Activated naive CD4-positive, alpha-beta T cell treated with anti-CD3 and anti-CD28 coated beads, Interleukin-2, amount 50 U/mL, for 72 hours (primary cell): Measurements from ENCODE around the gene RGS8. TPM values are rescaled to one million over a fixed set of nuclear protein-coding genes. Genes with fewer than 3 reads are reported as not detected.

Source experiments
- ATAC-seq, 2 donors: fragments of 150-1000 bp; cut with Tn5 transposase; 2 replicates each; pipeline ENCODE4 v1.10.0; 2021; ENCODE audit warnings: mild to moderate bottlenecking in 2 of 2, moderate library complexity in 2 of 2
- DNase-seq, 2 donors: peaks; one replicate each; pipeline ENCODE4 v3.0.0; 2021 to 2022; ENCODE audit warnings: low spot score in 2 of 2
- H3K27ac Mint-ChIP-seq, 2 donors: one replicate each; pipeline ENCODE4 v1.8.0; 2022; ENCODE audit warnings: mild to moderate bottlenecking in 2 of 2, mixed read lengths in 2 of 2
- H3K36me3 Mint-ChIP-seq, 2 donors: one replicate each; pipeline ENCODE4 v1.8.0; 2022; ENCODE audit warnings: mixed read lengths in 2 of 2
- H3K9me3 Mint-ChIP-seq, 2 donors: one replicate each; pipeline ENCODE4 v1.8.0; 2022; ENCODE audit warnings: mixed read lengths in 2 of 2
- total RNA-seq, 2 donors: library from RNA; stranded (reverse); gene quantifications; one replicate each; pipeline ENCODE4 v1.2.3, GENCODE V29; 2022

The RGS8 gene
- total RNA-seq, 2 donors from 2014 or later, result not detected

DNA sequence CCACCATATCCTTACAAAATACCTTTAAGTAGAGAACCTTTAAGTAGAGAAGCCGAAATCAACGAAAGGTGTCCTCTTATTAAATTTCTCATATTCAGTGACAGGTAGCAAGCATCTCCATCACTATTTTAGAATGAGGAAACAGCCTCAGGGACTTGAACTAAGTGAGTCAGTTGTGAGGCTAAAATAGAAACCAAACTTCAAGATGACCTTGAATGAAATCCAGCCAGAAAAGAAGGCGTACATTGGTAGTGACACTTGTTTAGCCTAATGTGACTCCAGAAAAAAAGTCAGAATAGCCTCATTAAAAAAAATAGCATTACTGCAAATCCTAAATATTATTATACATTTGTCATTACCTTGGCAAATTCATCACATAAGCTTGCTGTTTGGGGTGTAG, 20.1 kb downstream of the RGS8 start:
- DNase-seq (no peak), ATAC-seq (no peak)
- Mint-ChIP-seq H3K9me3 (no peaks in the 10 kb centered on the region), H3K36me3 (no peaks in the 10 kb centered on the region), H3K27ac (no peak overlapping the region)

DNA sequence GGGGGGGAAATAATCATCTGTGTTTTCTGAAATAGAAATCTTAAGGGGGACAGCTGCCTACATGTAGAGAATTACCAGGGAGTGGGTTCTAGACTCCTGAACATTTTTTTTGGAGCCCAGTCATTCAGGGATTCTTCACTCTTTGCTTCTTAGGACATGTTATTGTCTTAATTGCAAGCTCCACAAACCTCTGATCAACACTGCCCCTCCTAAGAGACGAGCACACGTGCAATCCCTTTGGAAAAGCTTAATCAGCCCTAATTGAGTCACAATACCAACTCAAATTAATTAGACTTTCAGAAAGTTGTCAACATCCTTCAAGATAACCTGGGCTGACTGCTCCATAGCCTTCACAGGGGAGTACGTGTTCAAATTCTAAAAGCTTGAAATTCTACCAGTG, 21.4 kb downstream of the RGS8 start:
- DNase-seq, result no peak
- Mint-ChIP-seq H3K27ac (no peak overlapping the region), H3K9me3 (no peaks in the 10 kb centered on the region), H3K36me3 (no peaks in the 10 kb centered on the region)
- no peak for ATAC-seq

DNA sequence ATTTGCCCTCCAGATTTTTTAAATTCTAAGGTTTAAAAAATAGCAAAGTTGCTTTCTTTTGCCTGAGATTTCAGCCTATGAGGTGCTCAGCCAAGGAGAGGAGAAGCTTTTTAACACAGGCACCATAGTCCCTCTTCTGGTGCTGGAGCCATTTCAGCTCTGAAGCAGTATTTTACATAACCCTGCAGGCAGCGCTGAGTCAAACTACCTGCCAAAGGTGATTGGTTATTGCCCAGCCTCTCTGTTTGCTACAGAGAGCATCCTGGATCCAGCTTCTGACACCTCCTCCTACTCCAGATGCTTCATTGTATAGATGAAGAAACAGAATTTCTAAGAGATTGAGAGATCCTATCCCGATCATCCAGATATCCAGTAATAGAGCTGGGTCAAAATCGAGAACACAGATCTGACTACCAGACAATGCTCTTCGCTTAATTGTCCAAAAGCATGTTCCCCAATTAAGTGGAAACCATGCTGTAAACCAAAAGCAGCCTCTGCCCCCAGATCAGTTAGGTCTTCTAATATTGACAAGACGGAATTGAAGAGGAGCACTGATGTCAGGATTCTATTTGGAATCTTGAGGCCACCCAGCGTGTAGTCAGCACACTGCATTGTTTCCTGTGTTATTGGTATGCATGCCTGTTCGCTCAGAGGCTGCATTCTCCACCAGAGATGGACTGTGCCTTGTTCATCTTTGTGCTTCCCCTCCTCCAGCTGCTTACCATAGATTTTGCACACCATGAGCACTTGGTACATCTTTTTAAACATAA, 22.1 kb downstream of the RGS8 start:
- no peak overlapping the region for H3K27ac Mint-ChIP-seq
- H3K9me3 Mint-ChIP-seq, result no peaks in the 10 kb centered on the region
- no peak for ATAC-seq
- H3K36me3 Mint-ChIP-seq, result no peaks in the 10 kb centered on the region
- no peak for DNase-seq

DNA sequence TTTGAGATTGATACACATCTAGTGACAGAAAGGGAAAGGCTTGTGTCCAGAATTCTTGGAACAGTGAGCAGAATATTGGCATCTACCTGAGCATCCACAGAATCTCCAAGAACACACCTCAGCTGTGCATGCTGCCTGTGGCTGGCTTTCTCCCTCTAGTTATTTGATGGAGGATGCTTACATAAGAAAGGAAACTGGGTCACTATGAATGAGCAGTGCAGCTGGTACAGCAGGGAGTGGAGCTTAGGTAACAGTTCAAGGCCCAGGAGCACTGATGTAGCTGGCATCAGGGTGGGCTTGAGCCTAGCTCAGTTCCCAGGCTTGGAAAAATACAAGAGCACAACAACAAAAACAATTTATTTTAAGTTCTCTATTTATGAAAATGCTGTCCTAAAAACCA, 26.3 kb downstream of the RGS8 start:
- H3K27ac Mint-ChIP-seq, result no peak overlapping the region
- no peaks in the 10 kb centered on the region for H3K36me3 Mint-ChIP-seq
- DNase-seq, result no peak
- no peaks in the 10 kb centered on the region for H3K9me3 Mint-ChIP-seq
- no peak for ATAC-seq

DNA sequence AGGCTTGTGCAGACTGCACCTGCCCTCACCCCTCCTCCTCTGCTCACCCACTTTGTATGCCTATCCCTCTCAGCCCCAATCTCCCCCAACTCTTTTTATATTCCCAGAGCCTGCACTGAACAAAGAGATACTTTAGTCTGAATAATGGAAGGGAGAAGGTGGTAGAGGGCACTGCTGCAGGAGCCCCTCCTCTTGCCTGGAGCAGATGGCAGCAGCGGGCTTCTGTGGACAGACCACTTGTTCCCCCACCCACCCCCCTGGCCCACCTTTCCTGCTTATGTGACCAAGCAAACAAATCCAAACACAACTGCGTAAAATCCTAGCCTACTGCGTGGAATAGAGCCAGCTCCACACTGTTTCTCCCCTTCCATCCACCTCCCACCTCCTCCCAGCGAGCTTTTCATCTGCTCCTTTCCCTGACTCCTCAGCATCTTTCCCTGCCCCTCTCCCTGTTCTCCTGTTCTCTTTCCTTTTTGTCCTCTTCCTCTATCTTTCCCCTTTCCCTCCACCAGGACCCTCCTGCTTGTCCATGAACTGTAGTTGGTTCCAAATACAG, 27.5 kb downstream of the RGS8 start:
- DNase-seq, result no peak
- no peaks in the 10 kb centered on the region for H3K36me3 Mint-ChIP-seq
- no peaks in the 10 kb centered on the region for H3K9me3 Mint-ChIP-seq
- ATAC-seq, result no peak
- no peak overlapping the region for H3K27ac Mint-ChIP-seq

DNA sequence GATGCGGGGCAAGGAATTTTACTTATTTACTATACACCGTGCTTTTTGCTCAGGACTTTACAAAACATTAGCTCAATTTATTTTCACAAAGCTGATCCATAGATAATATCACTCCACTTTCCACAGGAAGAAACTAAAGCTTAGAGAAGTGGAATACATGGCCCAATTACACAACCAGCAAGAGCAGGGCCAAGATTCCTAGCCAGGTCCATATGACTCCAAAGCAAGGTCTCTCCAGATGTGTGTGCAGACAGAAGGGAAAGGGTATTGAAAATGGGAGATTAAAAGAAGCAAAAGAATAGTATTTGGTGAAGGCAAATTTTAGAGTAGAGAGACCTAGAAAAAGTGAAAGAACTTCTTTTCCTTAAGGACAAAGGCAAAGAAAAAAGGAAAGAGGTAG, 30.4 kb downstream of the RGS8 start:
- Mint-ChIP-seq H3K36me3 (no peaks in the 10 kb centered on the region), H3K27ac (no peak overlapping the region), H3K9me3 (no peaks in the 10 kb centered on the region)
- DNase-seq, result no peak
- ATAC-seq, result no peak

DNA sequence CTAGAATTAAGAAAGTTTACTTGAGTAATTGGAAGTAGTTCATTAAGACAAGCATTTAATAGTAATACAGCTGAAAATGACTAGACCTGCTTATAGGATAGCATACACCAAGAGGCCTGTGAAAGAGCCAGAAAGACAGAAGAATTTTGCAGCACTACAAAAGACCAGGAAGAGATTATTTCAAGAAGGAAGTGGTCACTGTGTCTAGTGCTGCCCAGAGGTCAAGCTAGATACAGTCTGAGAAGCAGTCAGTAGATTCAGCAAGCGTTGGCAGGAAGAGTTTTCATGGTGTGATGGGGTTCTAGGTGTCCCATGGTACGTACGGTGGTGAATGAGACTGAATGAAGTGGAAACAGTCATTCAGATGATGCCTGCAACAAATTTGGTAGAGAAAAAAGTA, 31.5 kb downstream of the RGS8 start:
- H3K9me3 Mint-ChIP-seq, result no peaks in the 10 kb centered on the region
- H3K36me3 Mint-ChIP-seq, result no peaks in the 10 kb centered on the region
- no peak overlapping the region for H3K27ac Mint-ChIP-seq
- DNase-seq, result no peak
- ATAC-seq, result no peak

DNA sequence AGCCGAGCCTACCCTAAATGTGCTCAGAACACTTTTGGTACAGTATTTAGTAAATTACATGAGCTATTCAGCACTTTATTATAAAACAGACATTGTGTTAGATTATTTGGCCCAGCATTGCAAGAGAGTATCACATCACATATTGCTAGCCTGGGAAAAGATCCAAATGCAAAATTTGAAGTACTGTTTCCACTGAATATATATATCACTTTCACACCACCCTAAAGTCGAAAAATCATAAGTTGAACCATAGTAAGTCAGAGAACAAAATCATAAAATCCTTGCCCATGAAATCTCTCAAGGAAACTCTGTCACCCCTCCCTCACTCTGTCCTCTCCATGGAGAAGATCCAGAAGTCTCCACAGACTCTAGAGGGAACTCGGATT, 33.1 kb downstream of the RGS8 start:
- H3K27ac Mint-ChIP-seq, result no peak overlapping the region
- ATAC-seq (no peak), DNase-seq (no peak)
- no peaks in the 10 kb centered on the region for H3K36me3 Mint-ChIP-seq
- no peaks in the 10 kb centered on the region for H3K9me3 Mint-ChIP-seq

DNA sequence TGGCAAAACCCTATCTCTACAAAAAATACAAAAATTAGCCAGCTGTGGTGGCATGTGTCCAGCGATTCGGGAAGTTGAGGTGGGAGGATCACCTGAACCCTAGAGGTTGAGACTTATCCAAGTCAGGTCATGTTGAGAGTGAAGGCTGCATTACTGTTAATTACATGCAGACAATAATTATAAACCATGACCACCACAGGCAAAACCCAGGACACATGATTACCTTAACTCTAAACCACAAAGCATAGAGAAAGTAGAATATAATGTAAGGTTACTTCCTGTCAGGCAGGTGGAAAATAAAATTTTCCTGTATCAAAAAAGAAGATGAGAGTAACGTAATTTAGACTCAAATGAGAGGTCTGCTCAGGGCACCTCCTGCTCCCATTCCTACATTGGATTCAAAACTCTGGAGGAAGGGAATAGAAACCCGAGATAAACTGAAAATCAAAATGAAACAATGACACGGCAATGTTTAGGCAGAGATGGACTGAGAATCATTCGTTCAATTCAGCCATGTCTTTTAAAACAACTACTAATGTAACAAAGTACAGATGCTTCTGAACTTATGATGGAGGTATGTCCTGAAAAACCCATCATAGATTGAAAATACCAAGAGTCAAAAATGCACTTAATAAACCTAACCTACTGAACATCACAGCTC, 33.6 kb downstream of the RGS8 start:
- H3K36me3 Mint-ChIP-seq, result no peaks in the 10 kb centered on the region
- H3K9me3 Mint-ChIP-seq, result no peaks in the 10 kb centered on the region
- no peak for ATAC-seq
- H3K27ac Mint-ChIP-seq, result no peak overlapping the region
- no peak for DNase-seq

DNA sequence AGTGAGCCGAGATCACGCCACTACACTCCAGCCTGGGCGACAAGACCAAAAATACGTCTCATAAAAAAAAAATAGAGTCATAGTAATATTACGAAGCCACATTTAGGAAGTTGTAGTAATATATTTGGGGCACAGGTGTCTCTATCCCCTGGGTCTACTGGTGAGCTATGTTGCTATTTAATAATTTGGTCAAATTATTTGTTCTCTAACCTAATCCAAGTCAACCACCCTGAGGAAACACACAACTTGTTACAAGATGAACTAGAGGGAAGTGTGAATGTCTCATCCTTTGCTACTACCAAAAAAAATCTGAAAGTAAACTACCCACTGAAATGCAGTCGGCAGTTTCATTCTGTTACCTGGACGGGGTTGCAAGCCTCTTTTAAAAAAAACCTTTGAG, 35.3 kb downstream of the RGS8 start:
- DNase-seq (no peak), ATAC-seq (no peak)
- peaks cover 0 to under 1% of the 10 kb centered on the region in 2 donors for H3K36me3 Mint-ChIP-seq

DNA sequence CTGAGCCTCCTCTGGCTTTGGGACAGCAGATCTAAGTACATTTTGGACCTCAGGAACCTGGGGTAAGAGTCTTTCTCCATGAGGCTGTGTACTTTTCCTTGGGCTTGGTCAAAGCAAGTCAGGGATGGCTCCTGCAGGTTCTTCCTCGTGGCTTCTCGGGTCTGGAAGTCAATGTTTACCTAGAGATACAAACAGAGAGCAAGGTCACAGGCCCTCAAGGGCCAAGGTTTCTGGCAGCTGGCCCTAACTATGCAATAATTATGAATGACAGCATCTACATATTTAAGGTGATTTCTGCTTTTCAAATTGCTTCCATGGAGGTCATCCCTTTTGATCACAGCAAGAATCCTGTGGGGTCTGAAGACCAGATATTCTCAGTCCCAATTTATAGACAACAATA, 37.6 kb downstream of the RGS8 start:
- DNase-seq (no peak), ATAC-seq (no peak)
- Mint-ChIP-seq H3K27ac (no peak overlapping the region), H3K9me3 (peaks cover 0 to 13% of the 10 kb centered on the region in 2 donors), H3K36me3 (peaks cover 4 to 6% of the 10 kb centered on the region in 2 donors)

More for the DNA sequence above, 35.3 kb downstream of the RGS8 start:
- H3K9me3 Mint-ChIP-seq, result peaks cover 0 to 4% of the 10 kb centered on the region in 2 donors
- no peak overlapping the region for H3K27ac Mint-ChIP-seq

DNA sequence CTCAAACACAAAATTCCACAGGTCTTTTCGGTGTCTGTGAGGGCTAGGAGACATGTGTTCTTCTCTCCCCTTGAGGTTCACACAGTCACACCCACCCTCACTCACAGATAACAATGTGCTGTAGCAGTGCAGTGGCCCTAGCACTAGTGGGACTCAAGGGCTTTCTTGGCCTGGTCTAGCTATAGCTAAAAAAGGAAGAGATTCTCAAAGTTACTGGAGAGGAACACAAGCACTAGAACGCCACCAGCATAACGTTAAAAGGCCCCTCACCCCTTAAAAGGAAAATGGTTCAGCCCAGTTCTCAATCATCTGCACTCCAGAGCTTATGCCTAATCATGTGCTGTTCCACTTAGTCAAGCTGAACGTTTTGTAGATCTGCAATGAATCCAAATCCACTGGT, 39.5 kb downstream of the RGS8 start:
- no peak overlapping the region for H3K27ac Mint-ChIP-seq
- peaks cover 0 to 13% of the 10 kb centered on the region in 2 donors for H3K9me3 Mint-ChIP-seq
- ATAC-seq (no peak), DNase-seq (no peak)
- peaks cover 4 to 6% of the 10 kb centered on the region in 2 donors for H3K36me3 Mint-ChIP-seq

DNA sequence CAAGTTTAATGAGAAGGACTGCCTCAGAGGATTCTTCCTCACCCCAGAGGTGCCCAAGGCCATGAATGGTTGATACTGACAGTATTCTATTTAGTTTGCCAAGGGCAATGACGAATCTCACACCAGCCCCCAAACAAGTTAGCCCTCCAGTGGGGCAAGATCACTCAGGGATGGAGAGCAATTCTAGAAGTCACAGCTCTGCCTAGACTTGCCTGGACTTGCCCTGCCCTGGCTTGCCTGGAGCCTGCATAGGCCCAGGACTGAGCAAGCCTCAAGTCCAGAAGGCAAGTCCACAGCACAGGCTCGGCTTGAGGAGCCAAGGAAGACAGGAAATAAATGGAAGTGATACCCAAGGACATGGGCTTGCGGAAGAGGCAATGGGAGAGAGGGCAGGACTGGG, 40.7 kb downstream of the RGS8 start:
- ATAC-seq (no peak), DNase-seq (no peak)
- H3K9me3 Mint-ChIP-seq, result peaks cover 0 to 13% of the 10 kb centered on the region in 2 donors
- peaks cover 4 to 6% of the 10 kb centered on the region in 2 donors for H3K36me3 Mint-ChIP-seq
- peak overlapping the region in 1 of 2 donors; percentile 21 for H3K27ac Mint-ChIP-seq

DNA sequence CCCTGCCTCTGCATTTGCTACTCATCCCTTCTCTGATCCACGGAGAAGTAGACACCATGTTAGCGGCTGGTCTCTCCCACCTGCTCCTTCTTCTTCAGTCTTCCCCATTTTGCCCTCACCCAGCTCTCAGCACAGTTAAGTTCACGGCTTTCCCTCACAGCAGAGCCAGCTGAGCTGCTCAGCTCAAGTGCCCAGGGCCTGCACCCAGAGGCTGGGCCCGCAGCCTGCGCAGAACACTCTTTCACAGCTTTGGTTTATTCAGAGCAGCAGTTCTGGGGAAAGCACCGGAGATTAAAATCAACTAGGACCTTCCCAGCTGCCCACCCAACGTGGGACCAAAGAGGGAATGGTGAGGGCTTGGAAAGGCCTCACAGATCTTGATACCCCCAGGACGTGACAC, 41.9 kb downstream of the RGS8 start:
- ATAC-seq (no peak), DNase-seq (no peak)
- H3K36me3 Mint-ChIP-seq, result peaks cover 4 to 6% of the 10 kb centered on the region in 2 donors
- peak overlapping the region; percentile 2 to 90 for H3K27ac Mint-ChIP-seq
- peaks cover 0 to 13% of the 10 kb centered on the region in 2 donors for H3K9me3 Mint-ChIP-seq

DNA sequence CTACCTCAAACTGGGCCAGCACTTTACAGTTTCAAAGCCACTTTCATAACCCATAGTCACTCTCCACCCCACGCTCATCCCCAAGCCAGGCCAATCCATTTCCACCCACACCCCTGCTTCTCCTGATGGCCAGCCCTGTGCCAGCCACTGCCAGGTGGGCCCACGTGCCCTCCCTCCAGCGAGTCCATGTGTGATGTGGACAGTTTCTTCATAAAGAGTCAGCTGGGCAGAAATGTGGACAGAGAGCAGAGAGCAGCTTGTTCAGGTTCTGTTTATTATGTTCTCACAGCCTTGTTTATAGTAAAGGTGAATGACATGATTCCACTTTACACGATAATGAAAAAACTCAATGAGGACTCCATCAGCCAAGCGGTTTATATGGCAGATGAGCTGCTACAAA, 42.8 kb downstream of the RGS8 start:
- DNase-seq (no peak), ATAC-seq (no peak)
- peaks cover 4 to 6% of the 10 kb centered on the region in 2 donors for H3K36me3 Mint-ChIP-seq
- H3K27ac Mint-ChIP-seq, result no peak overlapping the region
- peaks cover 0 to 13% of the 10 kb centered on the region in 2 donors for H3K9me3 Mint-ChIP-seq

DNA sequence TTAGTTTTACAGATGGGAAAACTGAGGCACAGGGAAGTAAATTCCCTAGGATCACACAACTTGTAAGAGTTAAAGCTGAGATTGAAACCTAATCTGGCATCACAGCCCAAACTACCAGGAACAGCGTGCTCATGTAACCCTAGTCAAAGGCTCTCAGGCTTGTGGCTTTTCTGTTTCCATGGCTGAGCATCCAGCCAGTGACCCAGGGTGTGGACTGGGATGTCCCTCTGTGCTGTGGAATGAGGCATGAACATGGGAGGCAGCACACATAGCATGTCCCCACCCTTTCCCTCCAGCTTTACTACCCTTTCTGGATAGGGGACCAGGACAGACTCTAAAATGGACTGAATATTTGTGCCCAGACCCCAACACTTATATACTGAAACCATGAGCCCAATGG, 45.1 kb downstream of the RGS8 start:
- Mint-ChIP-seq H3K27ac (no peak overlapping the region), H3K9me3 (peaks cover 0 to 9% of the 10 kb centered on the region in 2 donors), H3K36me3 (peaks cover 4 to 6% of the 10 kb centered on the region in 2 donors)
- DNase-seq (no peak), ATAC-seq (no peak)

DNA sequence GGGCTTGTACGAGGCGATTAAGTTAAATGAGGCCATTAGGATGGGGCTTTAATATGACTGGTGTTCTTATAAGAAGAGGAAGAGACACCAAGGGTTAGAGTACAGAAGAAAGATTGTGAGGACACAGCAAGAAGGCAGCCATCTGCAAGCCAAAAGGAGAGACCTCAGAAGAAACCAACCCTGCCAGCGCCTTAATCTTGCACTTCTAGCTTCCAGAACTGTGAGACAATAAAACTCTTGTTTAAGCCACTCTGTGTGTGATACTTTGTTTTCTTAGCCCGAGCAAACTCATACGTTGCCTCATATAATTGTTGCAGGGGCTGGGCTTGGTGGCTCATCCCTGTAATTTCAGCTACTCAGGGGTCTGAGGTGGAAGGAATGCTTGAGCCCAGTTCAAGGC, 46.6 kb downstream of the RGS8 start:
- ATAC-seq, result no peak
- DNase-seq, result no peak
- Mint-ChIP-seq H3K27ac (no peak overlapping the region), H3K36me3 (no peaks in the 10 kb centered on the region), H3K9me3 (peaks cover 0 to 2% of the 10 kb centered on the region in 2 donors)

DNA sequence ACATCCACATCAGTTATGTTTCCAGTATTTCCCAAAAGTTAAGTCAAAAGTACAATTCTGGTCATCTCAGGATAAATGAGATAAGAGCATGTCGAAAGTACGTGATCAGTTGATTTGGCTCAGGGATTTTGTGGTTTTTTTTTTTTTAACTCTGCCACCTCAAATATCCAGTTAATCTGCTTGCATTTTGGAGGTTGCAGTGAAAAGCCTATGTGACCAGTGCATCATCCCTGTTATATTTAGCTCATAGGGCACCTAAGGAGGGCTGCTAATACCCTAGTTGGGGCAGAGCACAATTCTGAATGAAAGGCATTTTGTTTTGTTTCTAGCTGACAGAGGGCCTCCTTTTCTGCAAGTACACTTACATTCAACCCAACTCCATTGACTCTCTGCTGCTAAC, 48.5 kb downstream of the RGS8 start:
- no peak for ATAC-seq
- Mint-ChIP-seq H3K27ac (no peak overlapping the region), H3K36me3 (no peaks in the 10 kb centered on the region), H3K9me3 (no peaks in the 10 kb centered on the region)
- no peak for DNase-seq
